HG03196 (cell line): Measurements from ENCODE around the gene MCF2L.

ENCODE experiments used
- ATAC-seq: cut with Tn5 transposase; IDR thresholded peaks from one replicate; pipeline ENCODE4 v1.9.1; 2021; ENCODE audit not compliant: unreplicated experiment

The MCF2L gene

GRCh38 chr13:113013878-113014751 is 45.1 kb downstream of the MCF2L start:
- ATAC-seq = no peak

- ATAC-seq = no peak
These were observed 46.0 kb downstream of the MCF2L start for GRCh38 chr13:113014752-113015745.

GRCh38 chr13:113015826-113016525 is 47.0 kb downstream of the MCF2L start:
- no peak for ATAC-seq

- ATAC-seq = no peak
These were observed 47.7 kb downstream of the MCF2L start for GRCh38 chr13:113016526-113017295.

- ATAC-seq = no peak
These were observed 48.6 kb downstream of the MCF2L start for GRCh38 chr13:113017506-113018215.

GRCh38 chr13:113018676-113019465 is 49.9 kb downstream of the MCF2L start:
- no peak for ATAC-seq

- ATAC-seq = no peak
These were observed 51.5 kb downstream of the MCF2L start for GRCh38 chr13:113020323-113021080.

GRCh38 chr13:113021391-113021790 is 52.4 kb downstream of the MCF2L start:
- ATAC-seq = no peak

GRCh38 chr13:113021811-113022210 is 52.8 kb downstream of the MCF2L start:
- ATAC-seq = no peak

GRCh38 chr13:113022391-113022744 is 53.4 kb downstream of the MCF2L start:
- no peak for ATAC-seq

- no peak for ATAC-seq
These were observed 53.9 kb downstream of the MCF2L start for GRCh38 chr13:113022745-113023574.

- ATAC-seq = no peak
These were observed 54.8 kb downstream of the MCF2L start for GRCh38 chr13:113023694-113024430.

GRCh38 chr13:113024466-113024865 is 55.5 kb downstream of the MCF2L start:
- ATAC-seq = no peak

GRCh38 chr13:113026391-113026910 is 57.4 kb downstream of the MCF2L start:
- ATAC-seq = no peak

GRCh38 chr13:113027095-113027494 is 58.1 kb downstream of the MCF2L start:
- ATAC-seq = no peak

GRCh38 chr13:113027566-113027965 is 58.6 kb downstream of the MCF2L start:
- ATAC-seq = no peak
